ENCODE measurements around the gene PLCL2. TPM values are rescaled to one million over a fixed set of nuclear protein-coding genes. Genes with fewer than 3 reads are reported as not detected.

Gene PLCL2
- total and polyA plus RNA-seq, 2 donors (not counting 3 experiments of a cell fraction or from before 2014, with no cell fraction given), result 2.3 to 10.7 TPM

DNA sequence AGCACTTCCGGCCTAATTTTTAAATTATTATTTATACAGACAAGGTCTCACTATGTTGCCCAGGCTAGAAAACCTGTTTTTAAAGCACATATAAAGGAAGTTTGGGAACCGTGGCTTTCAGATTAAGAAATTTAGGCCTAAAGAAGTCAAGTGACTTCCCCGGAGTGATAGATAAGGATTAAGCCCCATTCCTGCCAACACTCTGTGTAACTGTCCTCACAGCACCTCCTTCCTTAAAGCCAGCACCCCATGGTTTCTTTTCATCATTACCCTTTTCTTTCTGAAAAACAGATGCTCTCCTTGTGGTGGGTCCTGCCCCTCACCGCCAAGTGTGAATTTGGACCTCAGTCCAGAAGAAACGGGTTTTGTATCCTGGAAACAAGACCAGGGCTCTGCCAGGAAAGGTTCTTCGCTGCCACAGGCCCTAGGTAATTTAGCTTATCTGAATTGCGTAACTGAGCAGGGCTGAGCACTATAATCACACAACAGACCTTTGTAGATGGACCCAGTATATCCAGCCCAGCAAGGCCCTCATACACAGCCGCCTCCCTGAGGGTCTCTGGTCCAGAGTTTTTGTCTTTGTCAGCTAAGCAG lies 231.3 kb downstream of the PLCL2 start:
- ChIA-PET CTCF (no interaction called here), POLR2A (no interaction called here)
- DNase-seq (ENCODE audit: low read depth, low spot score) (no peak), FAIRE-seq (no peak)
- no TSS peak for BruUV-seq (replicated peaks)
- Histone ChIP-seq H3K9ac (replicated peaks; ENCODE audit: extremely low read depth, insufficient read depth, low read length) (no peak overlapping the region), H3K36me3 (ENCODE audit: control insufficient read depth in 2 of 2, extremely low read depth in 1 of 2, insufficient read depth in 2 of 2, low read length in 2 of 2) (no peaks in the 10 kb centered on the region), H3K9me1 (replicated peaks; ENCODE audit: control insufficient read depth, extremely low read depth, insufficient read depth, low read length) (no peaks in the 10 kb centered on the region), H2AFZ (ENCODE audit: low read depth, low read length) (no peak overlapping the region), H3K9me3 (replicated peaks; ENCODE audit: control insufficient read depth, insufficient read depth, low read length) (no peaks in the 10 kb centered on the region), H3K27ac (ENCODE audit: insufficient read depth, low read depth, low read length) (no peak overlapping the region), H3K79me2 (ENCODE audit: control insufficient read depth, insufficient read depth, low read length) (no peaks in the 10 kb centered on the region), H3K4me3 (replicated peaks in 1 of 3; ENCODE audit: insufficient read depth in 1 of 3, low read depth in 1 of 3, low read length in 3 of 3) (no peak overlapping the region), H3K4me1 (ENCODE audit: control insufficient read depth, extremely low read depth, insufficient read depth, low read length) (no peaks in the 10 kb centered on the region), H3K4me2 (ENCODE audit: insufficient read depth, low read length) (no peak overlapping the region), H4K20me1 (replicated peaks; ENCODE audit: control insufficient read depth, extremely low read depth, insufficient read depth, low read length) (no peaks in the 10 kb centered on the region), H3K27me3 (ENCODE audit: control insufficient read depth in 2 of 2, insufficient read depth in 2 of 2, low read length in 2 of 2) (peaks cover 0 to 3% of the 10 kb centered on the region in 2 experiments)
- intact Hi-C loops (cut with micrococcal nuclease) (no loop called here), dilution Hi-C loops (cut with MboI; ENCODE audit: extremely low pct_ligation_motif_present, low sequenced_read_pairs) (no loop called here)
- TF ChIP-seq EZH2 (IDR thresholded peaks at IDR 0.05; ENCODE audit: borderline replicate concordance, low read depth, low read length, severe bottlenecking) (no peak), JUN (IDR thresholded peaks at IDR 0.05; ENCODE audit: borderline replicate concordance, insufficient read depth, insufficient read length, low read depth) (no peak), MAX (IDR thresholded peaks at IDR 0.05; ENCODE audit: insufficient read depth, insufficient read length) (no peak), POLR2AphosphoS5 (IDR thresholded peaks at IDR 0.05; ENCODE audit: insufficient read depth, low read depth, low read length) (no peak), GATA2 (IDR thresholded peaks at IDR 0.05; ENCODE audit: insufficient read depth, insufficient read length, low read depth, low read length) (no peak), CTCF (IDR thresholded peaks at IDR 0.05; ENCODE audit: extremely low read depth in 1 of 2, insufficient read depth in 1 of 2, low read depth in 1 of 2, low read length in 2 of 2) (no peak), FOS (IDR thresholded peaks at IDR 0.05; ENCODE audit: borderline replicate concordance, insufficient read depth, low read length) (no peak), POLR2A (IDR thresholded peaks at IDR 0.05; ENCODE audit: low read depth, low read length) (no peak), MYC (IDR thresholded peaks at IDR 0.05; ENCODE audit: low read depth, low read length) (no peak)
